Measurements from ENCODE around the gene CNTROB.

CNTROB gene

DNA sequence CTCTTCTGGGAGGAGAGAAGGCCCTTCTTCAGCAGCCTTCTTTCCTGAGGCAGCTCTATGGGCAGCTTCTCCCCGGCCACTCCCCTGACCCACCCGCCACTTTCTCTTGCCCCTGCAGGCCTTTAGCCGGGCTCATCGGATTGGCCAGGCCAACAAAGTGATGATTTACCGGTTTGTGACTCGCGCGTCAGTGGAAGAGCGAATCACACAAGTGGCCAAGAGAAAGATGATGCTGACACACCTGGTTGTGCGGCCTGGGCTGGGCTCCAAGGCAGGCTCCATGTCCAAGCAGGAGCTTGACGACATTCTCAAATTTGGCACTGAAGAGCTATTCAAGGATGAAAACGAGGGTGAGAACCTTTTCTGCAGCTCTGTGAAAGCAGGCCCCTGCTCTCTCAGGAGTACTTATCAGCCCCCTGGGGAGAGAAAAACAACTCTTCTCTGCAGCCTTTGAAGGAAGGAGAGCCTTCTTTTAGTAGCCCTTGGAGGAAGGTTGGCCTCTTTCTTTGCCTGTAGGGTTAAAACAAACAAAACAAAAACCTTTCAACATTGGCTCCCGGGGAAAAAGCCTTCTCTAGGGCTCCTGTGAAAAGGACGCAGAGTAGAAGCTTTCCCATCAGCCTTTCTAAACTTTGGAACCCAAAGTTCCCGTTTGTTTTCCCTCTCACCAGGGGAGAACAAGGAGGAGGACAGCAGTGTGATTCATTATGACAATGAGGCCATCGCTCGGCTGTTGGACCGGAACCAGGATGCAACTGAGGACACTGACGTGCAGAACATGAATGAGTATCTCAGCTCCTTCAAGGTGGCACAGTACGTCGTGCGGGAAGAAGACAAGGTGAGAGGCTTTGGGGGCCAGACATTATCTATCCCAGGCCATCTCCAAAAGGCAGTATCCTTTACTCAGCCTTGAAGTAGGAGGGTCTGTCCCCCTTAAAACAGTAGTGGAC lies 28.6 kb upstream of the CNTROB start:
- DNase-seq (ENCODE audit: low read depth), result no peak

DNA sequence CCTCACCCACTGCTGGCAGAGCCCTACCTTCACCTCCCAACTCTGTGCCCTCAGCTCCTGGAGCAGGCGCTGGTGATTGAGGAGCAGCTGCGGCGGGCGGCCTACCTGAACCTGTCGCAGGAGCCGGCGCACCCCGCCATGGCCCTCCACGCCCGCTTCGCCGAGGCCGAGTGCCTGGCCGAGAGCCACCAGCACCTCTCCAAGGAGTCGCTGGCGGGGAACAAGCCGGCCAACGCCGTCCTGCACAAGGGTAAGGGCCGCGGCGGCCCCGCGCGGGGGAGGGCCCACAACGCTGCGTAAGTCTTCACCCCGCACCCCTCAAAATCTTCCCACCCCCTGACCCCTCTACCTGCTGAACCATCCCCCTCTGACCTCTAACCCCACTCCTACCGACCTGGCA lies 22.9 kb upstream of the CNTROB start:
- no peak for DNase-seq (ENCODE audit: low read depth)

DNA sequence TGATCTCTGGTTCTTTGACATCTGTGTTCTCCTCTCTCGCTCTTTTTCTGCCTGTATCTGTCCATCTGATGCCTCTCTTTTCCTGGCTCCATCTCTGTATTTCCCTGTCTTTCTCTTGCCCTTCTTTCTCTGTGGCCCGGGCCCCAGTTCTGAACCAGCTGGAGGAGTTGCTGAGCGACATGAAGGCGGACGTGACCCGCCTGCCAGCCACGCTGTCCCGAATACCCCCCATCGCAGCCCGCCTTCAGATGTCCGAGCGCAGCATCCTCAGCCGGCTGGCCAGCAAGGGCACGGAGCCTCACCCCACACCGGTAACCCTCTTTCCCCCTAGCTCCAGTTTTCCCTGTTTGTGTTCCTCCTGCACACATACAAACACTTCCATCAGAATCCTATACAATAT lies 21.7 kb upstream of the CNTROB start:
- no peak for DNase-seq (ENCODE audit: low read depth)

DNA sequence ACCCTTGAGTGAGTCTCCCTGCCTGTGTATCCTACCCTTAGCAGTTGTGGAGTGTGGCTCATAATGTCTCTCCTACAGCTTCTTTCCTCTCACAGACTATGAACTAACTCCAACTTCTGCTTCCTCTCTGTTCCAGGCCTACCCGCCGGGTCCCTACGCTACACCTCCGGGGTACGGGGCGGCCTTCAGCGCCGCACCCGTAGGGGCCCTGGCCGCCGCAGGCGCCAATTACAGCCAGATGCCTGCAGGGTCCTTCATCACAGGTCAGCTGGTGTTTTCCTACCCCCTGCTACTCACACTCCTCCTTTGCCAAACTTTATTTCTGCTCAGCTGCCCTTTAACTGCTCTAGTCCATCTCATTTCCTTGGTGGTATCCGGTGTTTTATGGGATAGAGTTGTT lies 21.3 kb upstream of the CNTROB start:
- no peak for DNase-seq (ENCODE audit: low read depth)

DNA sequence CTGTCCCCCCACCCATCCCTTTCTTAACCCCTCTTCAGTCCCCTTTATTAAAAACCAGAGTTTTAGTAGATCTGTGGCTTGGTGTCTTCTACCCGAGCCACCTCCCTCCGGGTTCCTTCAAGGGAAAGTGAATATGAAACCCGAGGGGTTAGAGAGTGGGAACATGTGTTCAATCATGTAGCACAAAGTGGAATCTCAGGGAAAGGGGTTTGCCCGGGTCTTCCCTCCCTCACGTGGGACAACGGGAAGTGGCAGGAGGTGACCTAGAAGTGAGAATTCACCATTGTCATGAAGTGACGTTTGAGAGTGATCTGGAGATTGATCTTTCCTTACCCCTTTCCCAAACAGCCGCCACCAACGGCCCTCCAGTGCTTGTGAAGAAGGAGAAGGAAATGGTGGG lies 20.9 kb upstream of the CNTROB start:
- DNase-seq (ENCODE audit: low read depth), result no peak

DNA sequence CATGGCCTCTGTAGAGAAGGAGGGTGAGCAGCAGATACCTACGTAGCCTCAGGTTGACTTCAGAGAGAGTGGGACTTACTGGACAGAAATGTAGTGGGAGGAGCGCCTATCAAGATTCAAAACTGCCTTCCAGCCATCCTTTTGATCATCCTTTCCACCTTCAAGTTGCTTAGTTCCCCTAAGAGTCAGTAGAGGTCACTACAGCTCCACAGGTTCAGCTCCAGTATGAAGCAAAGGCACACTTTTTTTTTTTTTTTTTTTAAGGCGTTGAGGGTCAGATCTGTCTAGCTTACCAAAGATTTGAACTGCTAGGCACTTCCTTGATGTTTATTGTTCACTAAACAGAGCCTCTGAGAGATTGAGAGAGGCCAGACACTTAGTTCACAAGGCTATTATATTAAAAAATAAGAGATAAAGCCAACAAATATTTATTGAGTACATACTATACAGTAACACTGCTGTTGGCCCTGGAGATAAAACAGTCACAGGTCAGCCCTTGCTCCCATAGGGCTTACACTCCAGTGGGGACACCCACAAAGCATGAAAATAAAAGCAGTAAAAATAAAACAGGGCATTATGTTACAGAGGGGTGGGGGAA lies 19.0 kb upstream of the CNTROB start:
- no peak for DNase-seq (ENCODE audit: low read depth)

DNA sequence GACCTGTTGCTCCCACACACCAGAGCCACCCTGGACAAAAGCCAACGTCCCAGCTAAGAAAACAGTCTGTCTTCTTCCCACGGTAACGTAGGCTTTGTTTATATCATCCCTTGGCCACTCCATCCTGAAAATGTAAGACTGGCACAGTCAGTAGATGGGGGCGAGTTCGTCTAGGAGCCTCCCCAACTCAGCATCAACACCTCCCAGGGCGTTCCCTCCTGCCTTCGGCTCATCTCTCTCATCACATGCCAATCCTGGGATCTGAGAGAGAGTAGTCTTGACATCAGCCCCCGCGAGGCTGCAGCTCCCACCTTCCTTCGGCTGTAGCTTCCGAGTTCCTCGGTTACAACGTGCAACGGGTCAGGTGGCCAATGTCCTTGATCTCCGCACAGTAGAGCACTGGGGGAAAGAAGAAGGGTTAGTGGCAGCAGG lies 16.8 kb upstream of the CNTROB start:
- no peak for DNase-seq (ENCODE audit: low read depth)

DNA sequence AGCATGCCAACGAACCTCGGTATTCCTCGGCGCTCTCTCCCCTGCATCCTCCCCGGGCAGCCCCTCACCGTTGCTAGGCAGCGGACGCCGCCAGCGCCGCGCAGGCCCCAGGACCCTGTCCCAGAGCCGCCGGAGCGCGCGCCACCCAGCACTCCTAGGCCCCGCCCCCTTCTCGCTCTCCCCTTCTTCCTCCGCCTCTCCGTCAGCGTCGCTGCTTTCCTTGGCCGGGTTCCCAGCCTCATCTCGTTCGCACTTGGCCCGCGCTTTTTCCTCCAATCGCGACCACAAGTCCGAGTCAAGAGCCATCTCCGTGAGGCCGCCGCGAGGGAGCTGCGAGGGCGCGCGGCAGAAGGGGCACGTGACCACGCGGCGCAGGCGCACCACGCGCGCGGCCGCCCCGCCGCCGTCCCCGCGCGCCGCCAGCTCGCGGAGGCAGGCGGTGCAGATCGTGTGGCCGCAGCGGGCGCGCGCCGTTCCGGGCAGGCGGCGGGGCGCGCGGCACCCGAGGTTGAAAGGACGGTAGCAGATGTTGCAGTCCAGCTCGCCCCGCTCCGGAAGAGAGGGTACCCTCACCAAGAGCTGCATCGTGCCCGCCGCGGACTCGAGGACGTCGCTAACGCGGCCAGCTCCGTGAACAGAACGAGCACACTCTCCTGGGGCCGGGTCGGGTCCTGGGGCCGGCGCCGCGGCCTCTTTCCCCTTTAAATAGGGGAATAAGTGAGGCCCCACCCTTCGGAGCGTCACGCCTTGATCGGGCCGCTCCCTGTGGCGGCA lies 16.2 kb upstream of the CNTROB start, which contains the start of gene RNF227:
Gene RNF227, minus strand, starts transcription at position 679 of the 774 bp plus-strand sequence. Its CDS starts 94 bp downstream, at position 585.
- DNase-seq (ENCODE audit: low read depth), result no peak

DNA sequence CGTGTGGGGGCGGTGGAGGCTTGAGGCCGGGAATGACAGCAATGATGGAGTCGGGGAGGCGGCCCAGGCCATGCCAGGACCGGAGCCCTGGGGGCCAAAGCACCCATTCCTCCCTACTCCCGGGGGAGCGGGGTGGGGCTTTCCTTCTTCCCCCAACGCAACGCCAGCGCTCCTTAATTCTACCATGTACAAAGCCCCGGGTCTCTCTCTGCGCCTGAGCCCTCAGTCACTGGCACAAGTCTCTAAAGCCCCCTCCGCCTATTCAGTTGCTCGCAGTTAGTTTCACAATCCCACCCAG lies 15.7 kb upstream of the CNTROB start:
- no peak for DNase-seq (ENCODE audit: low read depth)

DNA sequence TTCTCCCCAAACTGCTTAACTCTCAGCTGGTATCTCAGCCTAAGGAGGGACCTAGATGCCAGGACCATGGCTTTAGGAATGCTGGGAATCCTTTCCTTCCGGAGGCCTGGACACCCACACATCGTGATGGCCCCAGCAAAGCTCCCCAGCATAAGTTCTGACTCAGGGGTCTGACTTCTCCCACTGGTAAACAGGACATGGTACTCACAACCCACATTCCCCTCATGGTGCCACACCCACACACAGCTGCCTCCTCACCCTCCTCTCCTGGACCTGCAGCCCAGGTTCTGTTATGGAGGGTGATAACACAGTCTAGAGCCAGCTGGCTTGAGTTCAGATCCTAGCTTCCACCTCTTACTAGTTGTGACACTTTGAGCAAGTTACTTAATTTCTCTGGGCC lies 15.2 kb upstream of the CNTROB start:
- no peak for DNase-seq (ENCODE audit: low read depth)

DNA sequence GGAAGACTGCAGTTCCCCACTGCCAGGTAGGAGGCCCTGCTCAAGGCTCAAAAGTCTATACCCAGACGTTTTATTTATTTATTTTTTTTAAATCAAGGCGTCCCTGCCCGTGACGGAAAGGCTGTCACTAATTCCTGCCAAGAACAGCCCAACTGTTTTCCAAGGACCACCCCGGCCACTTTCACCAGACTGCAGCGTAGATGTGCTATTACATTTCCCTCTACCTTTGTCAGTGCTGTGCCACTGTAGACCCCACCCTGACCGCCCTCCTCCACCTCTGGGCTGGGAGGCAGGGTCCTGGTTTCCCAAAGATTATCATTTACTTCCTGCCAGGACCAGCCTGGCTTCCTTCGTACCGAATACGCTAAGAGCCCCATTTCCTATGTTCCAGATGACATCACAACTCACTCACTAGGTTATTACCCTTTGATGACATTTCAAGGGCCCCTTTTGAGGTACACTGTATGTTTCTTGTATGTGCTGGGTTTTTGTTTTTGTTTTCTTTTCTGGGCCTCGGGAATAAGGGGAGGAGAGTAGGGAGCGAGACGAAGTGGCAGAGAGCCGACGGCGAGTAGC lies 9.6 kb upstream of the CNTROB start:
- no peak for DNase-seq (ENCODE audit: low read depth)

DNA sequence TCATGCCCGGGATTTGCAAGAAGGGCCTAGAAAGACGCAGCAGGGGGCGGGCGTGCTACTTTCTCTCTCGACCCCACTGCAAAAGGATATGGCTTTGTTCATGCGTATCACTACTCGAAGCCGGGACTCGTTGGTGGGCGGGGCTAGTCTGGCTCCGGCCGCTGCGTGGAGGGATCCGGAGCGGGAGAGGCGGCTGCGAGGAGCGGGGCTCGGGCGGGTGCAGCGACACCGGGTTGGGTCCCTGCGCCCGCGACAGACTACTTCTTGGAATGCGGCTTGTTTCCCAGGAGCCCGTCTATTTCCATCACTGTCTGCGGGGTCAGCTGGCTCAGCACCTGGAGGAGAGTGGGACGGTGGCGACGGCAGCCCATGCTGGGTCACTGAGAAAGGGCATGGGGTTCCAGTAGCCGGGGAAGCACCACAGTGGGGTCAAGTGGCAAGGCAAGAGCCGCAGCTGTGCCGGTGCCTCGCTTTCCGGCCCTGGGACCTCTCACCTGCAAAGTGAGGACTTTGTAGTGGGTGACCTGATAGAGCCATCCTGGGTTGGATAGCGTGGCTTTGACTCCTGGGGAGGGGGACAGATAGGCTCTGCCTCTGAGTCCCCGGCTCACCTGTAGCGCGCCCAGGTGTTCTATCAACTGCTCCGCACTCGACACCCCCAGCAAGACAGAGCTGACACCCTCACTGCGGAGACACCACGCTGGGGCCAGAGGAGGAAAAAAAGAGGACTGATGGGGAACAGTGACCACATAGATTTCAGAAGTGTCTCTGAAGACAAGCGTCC lies 9.0 kb upstream of the CNTROB start:
- no peak for DNase-seq (ENCODE audit: low read depth)

DNA sequence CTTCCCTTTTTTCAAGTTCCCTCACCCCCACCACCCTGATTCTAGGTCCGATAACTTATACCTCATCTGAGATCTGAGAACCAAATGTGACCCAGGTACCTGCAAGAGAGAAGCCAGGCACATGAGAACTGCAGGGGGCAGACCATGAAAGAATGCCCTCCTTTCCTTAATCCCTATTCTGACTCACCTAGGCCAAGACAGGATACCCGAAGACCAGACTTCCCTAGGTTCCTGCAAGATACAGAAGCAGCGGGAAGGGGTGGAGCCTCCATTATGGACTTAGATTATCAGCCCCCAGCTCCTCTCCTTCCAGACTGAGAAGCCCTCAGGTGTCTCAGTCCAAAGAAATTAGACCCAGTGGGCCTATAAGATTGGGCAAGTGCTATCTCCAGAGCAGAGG lies 4.4 kb upstream of the CNTROB start:
- DNase-seq (ENCODE audit: low read depth), result no peak

DNA sequence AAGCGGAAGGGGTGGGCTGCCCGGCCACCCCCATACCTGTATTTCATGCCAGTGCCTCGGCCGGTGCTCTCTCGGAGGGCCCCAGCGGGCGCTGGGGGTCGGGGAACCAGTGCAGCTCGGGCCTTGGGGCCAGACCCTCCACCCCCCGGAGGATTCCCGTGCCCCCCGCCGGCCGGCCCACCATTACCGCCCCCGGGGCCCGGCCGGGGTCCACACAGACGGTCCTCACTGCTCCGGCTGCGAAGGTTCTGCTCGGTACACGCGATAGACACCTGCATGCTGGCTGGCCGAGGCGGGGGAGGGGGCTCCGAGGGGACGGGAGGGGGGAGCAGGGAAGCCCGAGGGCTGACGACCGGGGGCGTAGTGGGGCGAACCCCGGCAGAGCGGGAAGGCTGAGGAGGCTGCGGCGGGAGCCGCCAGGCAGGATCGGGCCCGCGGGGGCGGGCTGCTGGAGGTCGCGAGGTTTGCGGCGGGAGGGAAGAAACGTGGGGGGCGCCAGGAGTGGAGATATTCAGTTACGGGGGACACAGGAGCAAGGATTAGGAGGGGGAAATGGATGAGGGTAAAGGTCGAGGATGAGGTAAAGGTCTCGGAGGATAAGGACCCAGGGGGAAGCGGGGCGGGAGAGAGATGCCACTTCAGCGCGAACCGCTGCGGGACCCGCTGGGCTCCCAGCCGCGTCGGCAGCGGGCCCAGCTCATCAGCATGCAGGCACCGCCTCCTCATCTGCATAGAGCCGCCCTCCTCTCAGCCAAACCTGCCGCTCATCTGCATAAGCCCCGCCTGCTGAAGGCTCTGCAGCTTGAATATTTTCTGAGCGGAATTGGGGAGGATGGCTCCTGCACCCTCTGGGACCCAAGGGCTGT lies 2.6 kb upstream of the CNTROB start, which contains the start of gene KCNAB3:
Gene KCNAB3, minus strand, starts transcription at position 699 of the 866 bp plus-strand sequence. Its CDS starts 421 bp downstream, at position 278.
- DNase-seq (ENCODE audit: low read depth), result no peak

DNA sequence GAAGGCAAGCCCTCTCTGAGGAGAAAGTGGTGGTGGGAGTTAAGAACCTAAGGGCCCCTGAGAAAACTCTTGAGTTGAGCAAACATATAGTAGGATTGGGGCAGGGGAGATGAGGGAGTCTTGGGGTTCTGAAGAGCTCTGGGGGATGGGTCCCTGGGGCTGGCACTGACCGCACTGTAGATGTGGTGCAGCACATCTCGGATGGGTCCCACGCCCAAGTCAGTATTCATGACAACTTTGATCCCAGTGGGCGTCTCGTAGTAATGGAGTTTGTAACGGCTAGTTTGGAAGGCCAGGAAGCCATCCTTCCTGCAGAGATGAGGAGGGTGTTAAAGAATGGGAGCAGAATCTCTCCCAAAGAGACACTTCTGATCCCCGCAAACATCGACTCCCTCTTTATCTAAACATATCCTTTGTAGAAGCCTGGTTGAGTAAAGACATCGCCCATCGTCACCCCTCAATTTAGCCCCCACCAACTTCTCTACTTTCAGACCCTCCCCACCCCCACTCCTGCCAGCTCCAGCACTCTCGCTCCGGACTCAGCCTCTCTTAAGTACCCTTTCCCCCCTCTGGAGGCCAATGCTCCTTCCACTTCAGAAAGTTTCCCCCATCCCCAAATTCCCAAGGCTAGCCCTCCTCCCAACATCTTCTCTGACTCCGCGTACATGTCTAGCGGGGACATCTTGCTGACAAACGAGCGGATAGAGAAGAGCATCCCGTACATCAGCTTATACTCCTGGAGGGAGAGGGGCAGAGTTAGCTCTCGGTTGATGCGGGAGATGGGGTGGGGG lies 970 bp upstream of the CNTROB start:
- no peak for DNase-seq (ENCODE audit: low read depth)

DNA sequence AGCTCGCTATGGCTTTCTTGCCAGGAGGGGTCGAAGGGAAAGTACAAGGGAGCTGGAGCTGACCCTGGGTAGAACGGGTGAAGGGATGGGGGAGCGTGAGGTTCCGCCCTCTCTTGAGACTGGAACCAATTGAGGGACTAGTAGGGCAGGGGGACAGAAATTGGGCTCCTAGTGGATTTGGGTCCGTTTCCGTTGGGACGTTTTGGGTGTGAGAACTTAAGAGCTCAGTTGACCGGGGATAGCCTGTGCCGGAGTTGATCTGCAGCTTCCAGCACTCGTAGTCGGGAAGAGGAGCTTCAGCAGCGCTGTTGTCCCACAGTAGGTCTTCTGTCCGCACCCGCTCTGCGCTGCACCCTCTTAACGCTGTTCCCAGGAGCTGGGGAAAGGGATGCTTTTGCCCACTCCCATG lies 481 bp downstream of the CNTROB start:
- no peak for DNase-seq (ENCODE audit: low read depth)

DNA sequence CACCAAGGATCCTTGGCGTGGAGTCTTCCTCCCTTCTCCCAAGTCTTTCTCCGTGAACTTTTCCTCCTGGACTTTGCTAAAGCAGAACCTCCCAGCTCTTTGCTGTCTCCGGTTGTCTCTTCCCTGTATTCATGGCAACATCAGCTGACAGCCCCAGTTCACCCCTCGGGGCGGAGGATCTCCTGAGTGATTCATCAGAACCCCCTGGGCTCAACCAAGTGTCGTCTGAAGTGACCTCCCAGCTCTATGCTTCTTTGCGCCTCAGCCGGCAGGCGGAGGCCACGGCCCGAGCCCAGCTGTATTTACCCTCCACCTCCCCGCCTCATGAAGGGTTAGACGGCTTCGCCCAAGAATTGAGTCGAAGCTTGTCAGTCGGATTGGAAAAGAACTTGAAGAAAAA lies 943 bp downstream of the CNTROB start:
- no peak for DNase-seq (ENCODE audit: low read depth)

DNA sequence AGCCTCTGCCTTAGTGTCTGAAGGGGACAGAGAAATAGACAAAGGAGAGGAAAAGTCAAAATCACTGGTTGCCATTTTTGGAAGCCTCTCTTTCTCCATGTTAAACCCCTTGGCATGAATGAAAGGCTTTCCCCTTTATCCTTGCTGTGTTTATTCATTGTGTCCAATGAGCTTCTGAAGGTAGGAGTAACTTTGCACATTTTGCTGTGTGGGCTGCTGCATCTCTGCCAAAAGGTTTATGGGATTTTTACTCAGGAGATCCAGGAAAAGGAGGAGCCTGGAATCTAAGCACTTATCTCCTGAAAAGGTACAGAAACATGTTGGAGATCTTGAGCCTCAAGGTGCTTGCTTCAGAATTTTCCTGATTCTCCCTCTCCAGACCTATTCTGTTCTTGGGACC lies 3.9 kb downstream of the CNTROB start:
- no peak for DNase-seq (ENCODE audit: low read depth)

DNA sequence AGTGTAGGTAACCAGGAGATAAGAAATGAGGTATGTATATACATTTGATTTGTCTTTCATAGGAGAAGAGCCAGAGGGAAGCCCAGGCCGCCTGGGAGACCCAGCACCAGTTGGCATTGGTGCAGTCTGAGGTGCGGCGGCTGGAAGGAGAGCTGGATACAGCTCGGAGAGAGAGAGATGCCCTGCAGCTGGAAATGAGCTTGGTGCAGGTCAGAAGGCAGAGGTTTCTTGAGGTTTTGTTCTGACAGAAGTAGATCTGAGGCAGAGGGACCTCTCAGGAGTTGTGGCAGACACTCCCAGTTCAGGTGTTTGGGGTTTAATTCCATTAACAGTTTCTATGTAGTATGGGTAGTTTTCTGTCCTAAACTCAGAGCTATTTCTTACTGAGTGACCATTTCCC lies 8.0 kb downstream of the CNTROB start:
- DNase-seq (ENCODE audit: low read depth), result no peak

DNA sequence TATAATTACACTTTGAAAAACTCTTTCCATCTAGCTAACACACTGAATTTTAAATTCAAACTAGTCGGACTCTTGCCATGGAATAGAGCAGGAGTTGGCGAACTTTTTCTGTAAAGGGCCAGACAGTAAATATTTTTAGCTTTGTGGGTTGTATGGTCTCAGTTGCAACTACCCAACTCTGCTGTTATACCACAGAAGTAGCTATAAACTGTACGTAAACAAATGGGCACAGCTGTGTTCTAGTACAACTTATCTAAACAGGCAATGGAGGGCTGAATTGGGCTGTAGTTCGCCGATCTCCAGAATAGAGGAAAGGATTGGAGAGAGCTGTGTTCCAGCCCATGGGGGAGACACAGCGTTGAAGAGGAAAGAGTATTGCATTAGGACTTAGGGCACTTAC lies 8.7 kb downstream of the CNTROB start:
- no peak for DNase-seq (ENCODE audit: low read depth)
